Embryonic facial prominence (tissue), 1 donor: ENCODE results near the gene TTC5.
"Not testable (repeated sequence)": the region's sequence is repeated elsewhere in the genome, so short reads cannot be mapped to it uniquely, and the experiment has no call there.

Experiments used
- DNase-seq: peaks from one replicate; pipeline ENCODE4 v3.0.0-alpha.2; 2016; ENCODE audit errors: extremely low spot score

Gene TTC5

GRCh38 chr14:20302042-20302755 lies 3.6 kb downstream of the TTC5 start:
- no peak for DNase-seq

DNA sequence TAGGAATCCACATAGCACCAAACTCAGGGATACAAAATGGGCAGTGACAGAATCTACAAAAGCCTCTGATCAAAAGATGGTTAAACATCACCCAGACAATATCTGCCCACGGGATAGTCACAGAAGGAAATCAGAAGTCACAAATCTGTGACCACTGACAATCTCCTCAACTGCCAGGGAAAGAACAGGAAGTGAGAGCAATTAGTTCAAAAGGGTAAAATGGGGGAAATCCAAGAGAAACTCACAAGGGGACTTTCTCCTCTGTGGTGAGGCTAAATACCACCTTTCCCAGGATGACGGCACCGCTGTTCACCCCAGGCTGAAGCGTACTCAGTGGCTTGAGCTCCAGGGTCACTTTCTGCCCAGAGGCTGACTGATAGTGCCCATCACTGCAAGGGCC lies 10.7 kb downstream of the TTC5 start:
- DNase-seq, result no peak

DNA sequence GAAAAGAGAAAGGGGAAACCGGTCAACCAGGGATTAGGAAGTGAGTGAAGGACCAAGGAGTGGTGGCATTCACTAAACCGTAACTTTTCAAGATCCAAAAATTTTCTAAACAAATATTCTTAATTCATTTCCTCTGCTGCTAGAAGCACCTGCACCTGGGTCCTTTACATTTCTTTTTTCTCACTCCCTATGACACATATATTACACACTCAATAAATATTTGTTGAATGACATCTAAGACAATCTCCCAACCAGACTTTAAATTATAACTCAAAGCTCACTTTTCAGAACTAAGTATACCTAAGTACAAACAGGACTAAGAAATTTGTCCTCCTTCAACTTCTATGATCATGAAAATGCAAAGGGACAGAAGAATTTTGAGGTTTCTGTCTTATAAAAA lies 11.1 kb downstream of the TTC5 start:
- DNase-seq, result no peak

GRCh38 chr14:20281998-20282397 lies 23.8 kb downstream of the TTC5 start:
- not testable (repeated sequence) for DNase-seq

GRCh38 chr14:20280265-20280664 lies 25.5 kb downstream of the TTC5 start:
- not testable (repeated sequence) for DNase-seq

DNA sequence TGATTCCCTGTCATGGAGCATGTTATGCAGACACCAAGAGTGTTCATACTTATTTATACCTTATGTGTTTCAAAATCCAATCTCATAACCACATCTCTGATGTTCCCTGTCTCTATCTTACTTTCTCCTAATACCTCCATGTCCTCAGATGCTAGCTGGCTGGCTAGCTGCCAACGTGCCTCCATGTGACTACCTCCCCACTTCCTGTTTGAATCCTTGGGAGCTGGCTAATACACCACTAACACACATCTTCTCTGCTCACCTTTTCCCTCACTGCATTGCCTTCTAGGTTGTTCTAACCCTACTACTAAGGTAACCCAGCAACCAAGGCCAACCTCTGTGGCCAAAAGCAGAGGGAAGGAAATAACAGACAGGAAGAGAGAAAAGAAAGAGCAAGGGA lies 27.3 kb downstream of the TTC5 start:
- no peak for DNase-seq

DNA sequence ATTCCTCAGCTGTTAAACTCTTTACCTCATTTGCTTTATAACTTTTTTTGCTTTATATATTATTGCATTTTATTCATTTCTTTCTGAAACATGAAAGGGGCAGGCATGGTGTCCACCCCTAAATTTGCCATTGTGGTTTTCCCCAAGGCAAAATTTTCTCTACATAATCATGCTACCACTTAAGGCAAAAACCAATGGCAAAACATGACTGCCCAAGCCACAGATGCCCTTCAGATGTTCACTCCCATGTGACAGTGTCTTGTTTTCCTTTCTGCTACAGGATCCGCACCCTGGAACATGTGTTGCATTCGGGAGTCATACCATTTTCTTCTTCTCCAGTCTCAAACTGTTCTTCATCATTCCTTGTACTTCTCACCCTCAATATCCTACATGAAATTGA lies 28.3 kb downstream of the TTC5 start:
- no peak for DNase-seq

- DNase-seq, result no peak
Measured at GRCh38 chr14:20274062-20274461, 31.7 kb downstream of the TTC5 start.

- DNase-seq, result not testable (repeated sequence)
Measured at GRCh38 chr14:20264361-20264760, 41.4 kb downstream of the TTC5 start.

DNA sequence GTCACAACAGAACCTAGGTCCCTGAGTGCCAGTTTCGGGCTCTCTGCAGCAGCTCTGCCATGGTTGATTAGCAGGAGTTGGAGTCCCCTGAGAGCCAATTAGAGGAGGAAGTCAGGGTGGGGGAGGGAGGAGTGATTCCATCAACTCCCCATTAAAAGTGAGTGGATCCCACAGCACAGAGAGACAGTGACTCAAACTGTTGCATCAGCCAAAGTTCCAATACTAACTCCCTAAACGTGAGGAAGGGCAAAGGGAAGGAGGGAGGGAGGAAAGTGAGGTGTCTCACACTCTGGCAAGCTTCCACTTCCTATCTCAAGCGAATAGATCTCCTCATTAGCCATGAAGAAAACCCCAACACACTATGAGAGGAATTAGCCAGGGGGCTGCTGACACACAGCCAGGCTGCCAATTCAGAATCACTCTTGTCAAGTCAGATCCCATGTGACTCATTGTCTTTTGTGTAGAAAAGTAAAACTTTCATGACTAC lies 43.1 kb downstream of the TTC5 start:
- no peak for DNase-seq

DNA sequence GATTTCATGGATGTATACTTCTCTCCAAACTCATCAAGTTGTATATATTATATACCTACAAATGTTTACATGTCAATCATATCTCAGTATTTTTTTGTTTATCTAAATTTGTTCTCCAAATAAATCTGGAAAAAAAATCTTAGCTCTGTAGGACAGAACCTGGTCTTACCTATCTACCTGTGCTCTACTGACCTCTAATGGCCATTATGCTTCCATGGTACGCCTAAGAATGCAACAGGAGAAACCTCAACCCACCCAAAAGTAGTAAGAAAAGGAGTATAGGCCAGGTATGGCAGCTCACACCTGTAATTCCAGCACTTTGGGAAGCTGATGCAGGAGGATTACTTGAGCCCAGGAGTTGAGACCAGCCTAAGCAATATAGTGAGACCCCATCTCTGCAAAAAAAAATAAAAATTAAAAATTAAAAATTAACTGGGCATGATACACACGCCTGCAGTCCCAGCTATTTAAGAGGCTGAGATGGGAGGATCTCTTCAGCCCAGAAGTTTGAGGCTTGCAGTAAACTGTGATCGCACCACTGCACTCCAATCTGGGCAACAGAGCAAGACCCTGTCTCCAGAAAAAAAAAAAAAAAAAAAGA lies 58.0 kb downstream of the TTC5 start:
- DNase-seq, result no peak
